NT2/D1 (cell line): ENCODE measurements around the gene SMIM33.

Experiments used
- SUZ12 ChIP-seq: IDR thresholded peaks from 2 replicates; pipeline ENCODE4 v1.6.1; 2011; ENCODE audit not compliant: insufficient read length, insufficient read depth; ENCODE audit errors: extremely low read depth
- YY1 ChIP-seq: IDR thresholded peaks from 2 replicates; pipeline ENCODE4 v1.6.1; 2011; ENCODE audit not compliant: insufficient read length, insufficient read depth
- ZNF274 ChIP-seq: IDR thresholded peaks from 2 replicates; pipeline ENCODE4 v1.6.1; 2011; ENCODE audit warnings: mild to moderate bottlenecking, low read depth, low read length

- no peak for TF ChIP-seq ZNF274
- no peak for TF ChIP-seq YY1
- TF ChIP-seq SUZ12 = no peak
Observed at GRCh38 chr5:139457653-139458306, 13.0 kb upstream of the SMIM33 start.
